Measurements from ENCODE around the gene DIABLO. TPM values are rescaled to one million over a fixed set of nuclear protein-coding genes. Genes with fewer than 3 reads are reported as not detected.

The DIABLO gene
- total RNA-seq, 1 donor from 2014 or later: 61.0 TPM

GRCh38 chr12:122238861-122239260 is 13.0 kb upstream of the DIABLO start:
- DNase-seq: no peak
- Mint-ChIP-seq H3K36me3 (ENCODE audit: low read depth) (peaks cover 26% of the 10 kb centered on the region), H3K9me3 (no peaks in the 10 kb centered on the region), H3K27me3 (no peaks in the 10 kb centered on the region), H3K4me3 (no peak overlapping the region), H3K4me1 (peaks cover 6% of the 10 kb centered on the region), H3K27ac (no peak overlapping the region)
- intact Hi-C loops (cut with micrococcal nuclease): no loop called here

DNA sequence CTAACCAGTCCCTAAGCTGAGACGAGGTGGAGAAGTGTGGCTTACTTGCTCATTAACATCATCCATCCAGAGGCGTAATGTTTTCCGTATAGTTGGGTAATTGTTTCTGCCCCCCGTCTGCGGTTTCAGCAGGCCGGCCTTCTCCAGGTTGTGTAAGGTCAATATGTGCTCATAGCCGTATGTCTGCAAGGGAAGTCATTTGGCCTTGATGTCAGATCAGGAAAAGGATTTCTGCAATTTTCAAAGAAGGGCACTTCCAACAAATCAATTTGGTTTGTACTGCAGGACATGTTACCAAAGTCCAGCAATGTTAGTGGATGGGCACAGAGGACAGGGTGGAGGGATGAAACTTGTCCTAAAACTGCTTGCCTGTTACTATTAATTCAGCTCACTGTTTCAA is 9.9 kb upstream of the DIABLO start:
- Mint-ChIP-seq H3K4me3 (no peak overlapping the region), H3K36me3 (ENCODE audit: low read depth) (peaks cover 33% of the 10 kb centered on the region), H3K27me3 (no peaks in the 10 kb centered on the region), H3K4me1 (peaks cover 2% of the 10 kb centered on the region), H3K9me3 (no peaks in the 10 kb centered on the region), H3K27ac (no peak overlapping the region)
- intact Hi-C loops (cut with micrococcal nuclease): no loop called here
- DNase-seq: no peak

GRCh38 chr12:122232691-122233090 is 6.8 kb upstream of the DIABLO start:
- Mint-ChIP-seq H3K27ac (no peak overlapping the region), H3K4me1 (peaks cover 6% of the 10 kb centered on the region), H3K9me3 (no peaks in the 10 kb centered on the region), H3K27me3 (no peaks in the 10 kb centered on the region), H3K36me3 (ENCODE audit: low read depth) (peaks cover 28% of the 10 kb centered on the region), H3K4me3 (no peak overlapping the region)
- intact Hi-C loops (cut with micrococcal nuclease): no loop called here
- DNase-seq: no peak

DNA sequence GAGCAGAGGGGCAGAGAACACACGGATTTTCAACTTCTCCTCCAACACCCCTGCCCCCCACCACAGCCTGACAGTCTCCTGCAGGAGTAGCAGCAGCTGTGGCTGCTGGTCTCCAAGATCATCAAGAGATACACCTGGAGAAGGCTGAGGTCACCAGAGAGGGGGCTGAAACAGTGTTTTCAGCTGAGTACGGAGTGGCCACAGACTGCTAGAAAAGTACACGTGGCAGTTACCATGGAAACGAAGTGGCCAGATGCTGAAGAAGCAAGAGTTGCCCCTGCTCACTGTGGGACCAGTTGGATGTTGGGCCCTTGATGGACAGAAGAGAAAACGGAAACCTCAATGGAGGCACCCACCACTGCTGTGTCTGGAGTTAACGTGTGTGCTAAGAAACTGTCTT is 4.9 kb upstream of the DIABLO start:
- H3K27me3 Mint-ChIP-seq: no peaks in the 10 kb centered on the region
- no peak overlapping the region for H3K4me3 Mint-ChIP-seq
- H3K4me1 Mint-ChIP-seq: peaks cover 14% of the 10 kb centered on the region
- peaks cover 23% of the 10 kb centered on the region for H3K36me3 Mint-ChIP-seq (ENCODE audit: low read depth)
- H3K27ac Mint-ChIP-seq: no peak overlapping the region
- intact Hi-C loops (cut with micrococcal nuclease): no loop called here
- no peaks in the 10 kb centered on the region for H3K9me3 Mint-ChIP-seq
- DNase-seq: no peak

DNA sequence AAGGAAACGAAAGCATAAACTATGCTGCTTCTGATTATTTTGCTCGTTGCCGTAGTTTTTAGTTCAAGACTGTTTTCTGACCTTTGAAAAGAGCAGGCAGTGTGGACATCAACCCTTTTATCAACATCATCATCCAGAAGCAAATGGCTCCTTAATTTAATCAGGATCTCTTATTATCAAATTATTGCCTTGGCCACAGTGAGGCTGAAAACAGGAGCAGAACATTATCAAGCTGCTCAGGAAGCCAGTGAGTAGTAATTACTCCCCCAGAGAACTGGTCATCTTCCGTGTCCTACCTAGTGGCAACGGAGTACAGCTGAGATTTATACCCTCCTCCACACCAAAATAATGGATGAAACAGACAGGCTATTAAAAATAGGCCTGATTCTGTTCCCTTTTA is 2.2 kb upstream of the DIABLO start:
- Mint-ChIP-seq H3K4me1 (peaks cover 26% of the 10 kb centered on the region), H3K4me3 (peak overlapping the region; percentile 45), H3K27me3 (no peaks in the 10 kb centered on the region), H3K9me3 (no peaks in the 10 kb centered on the region), H3K27ac (no peak overlapping the region), H3K36me3 (ENCODE audit: low read depth) (peaks cover 27% of the 10 kb centered on the region)
- no peak for DNase-seq
- intact Hi-C loops (cut with micrococcal nuclease): loop anchor here (5.0 to 10.0 kb wide), 2 partner anchors 297 to 426 kb away; partner anchors contain the start of genes KNTC1, RSRC2 and SETD1B

DNA sequence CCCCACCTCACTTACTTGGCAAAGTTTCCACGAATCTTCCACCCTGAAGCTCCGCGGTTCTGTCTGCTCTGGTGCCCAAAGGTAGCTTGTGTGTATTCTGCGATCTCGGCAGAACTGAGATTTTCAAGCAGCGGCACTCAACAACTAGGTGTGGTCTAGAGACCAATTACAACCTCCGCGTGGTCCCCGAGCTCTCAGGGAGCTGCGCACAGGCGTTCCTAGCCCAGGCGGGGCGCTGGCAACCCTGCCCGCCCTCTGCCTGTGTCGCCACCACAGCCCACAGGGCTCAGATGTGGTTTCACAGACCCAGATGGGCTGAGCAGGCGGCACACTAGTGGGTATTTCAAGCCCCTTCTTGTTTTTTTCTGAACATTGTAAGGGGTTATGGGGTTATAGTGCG is 1.5 kb upstream of the DIABLO start:
- Mint-ChIP-seq H3K4me1 (peaks cover 28% of the 10 kb centered on the region), H3K36me3 (ENCODE audit: low read depth) (peaks cover 27% of the 10 kb centered on the region), H3K9me3 (no peaks in the 10 kb centered on the region), H3K4me3 (peak overlapping the region; percentile 95), H3K27ac (peak overlapping the region; percentile 79), H3K27me3 (no peaks in the 10 kb centered on the region)
- peak; percentile 62 for DNase-seq
- intact Hi-C loops (cut with micrococcal nuclease): loop anchor here (2.0 to 10.0 kb wide), 3 partner anchors 17 to 425 kb away; partner anchors contain the start of genes KNTC1, RSRC2 and SETD1B

- Mint-ChIP-seq H3K4me1 (peaks cover 28% of the 10 kb centered on the region), H3K4me3 (peak overlapping the region; percentile 95), H3K36me3 (ENCODE audit: low read depth) (peaks cover 31% of the 10 kb centered on the region), H3K9me3 (no peaks in the 10 kb centered on the region), H3K27me3 (no peaks in the 10 kb centered on the region), H3K27ac (peak overlapping the region; percentile 79)
- no peak for DNase-seq
- intact Hi-C loops (cut with micrococcal nuclease): loop anchor here (1.0 to 10.0 kb wide), 4 partner anchors 18 to 424 kb away; partner anchors contain the start of genes KNTC1, RSRC2, SETD1B and VPS33A
Measured at GRCh38 chr12:122226366-122227125, 694 bp upstream of the DIABLO start.

DNA sequence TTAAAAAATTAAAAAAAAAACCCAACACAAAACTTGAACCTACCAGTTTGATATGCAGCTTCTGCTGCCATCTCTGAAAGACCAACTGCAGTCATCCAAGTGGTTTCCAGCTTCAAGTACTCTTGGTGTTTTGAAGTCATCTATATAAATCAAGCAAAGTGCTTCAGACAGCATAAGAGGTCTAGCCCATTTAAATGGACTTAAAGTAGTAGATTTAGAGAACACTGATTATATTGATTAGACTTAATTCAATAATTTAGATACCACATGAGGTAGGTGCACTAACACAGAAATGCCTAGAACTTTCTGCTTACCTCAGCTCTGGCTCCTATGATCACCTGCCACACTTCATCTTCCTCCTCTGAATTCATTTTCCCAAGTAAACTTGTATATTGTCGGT is 9.4 kb downstream of the DIABLO start:
- Mint-ChIP-seq H3K4me1 (peaks cover 6% of the 10 kb centered on the region), H3K27me3 (no peaks in the 10 kb centered on the region), H3K9me3 (no peaks in the 10 kb centered on the region), H3K4me3 (no peak overlapping the region), H3K27ac (no peak overlapping the region), H3K36me3 (ENCODE audit: low read depth) (peaks cover 53% of the 10 kb centered on the region)
- intact Hi-C loops (cut with micrococcal nuclease): no loop called here
- DNase-seq: no peak

- intact Hi-C loops (cut with micrococcal nuclease): no loop called here
- peaks cover 52% of the 10 kb centered on the region for H3K36me3 Mint-ChIP-seq (ENCODE audit: low read depth)
- no peaks in the 10 kb centered on the region for H3K9me3 Mint-ChIP-seq
- H3K4me1 Mint-ChIP-seq: peaks cover 2% of the 10 kb centered on the region
- DNase-seq: no peak
- H3K27ac Mint-ChIP-seq: no peak overlapping the region
- H3K4me3 Mint-ChIP-seq: no peak overlapping the region
- no peaks in the 10 kb centered on the region for H3K27me3 Mint-ChIP-seq
Measured at GRCh38 chr12:122215771-122216170, 10.1 kb downstream of the DIABLO start.

GRCh38 chr12:122208073-122208820 is 17.6 kb downstream of the DIABLO start:
- Mint-ChIP-seq H3K36me3 (ENCODE audit: low read depth) (peaks cover 40% of the 10 kb centered on the region), H3K27me3 (peaks cover 11% of the 10 kb centered on the region), H3K4me3 (no peak overlapping the region), H3K9me3 (no peaks in the 10 kb centered on the region), H3K4me1 (peaks cover 7% of the 10 kb centered on the region), H3K27ac (no peak overlapping the region)
- no peak for DNase-seq
- intact Hi-C loops (cut with micrococcal nuclease): no loop called here

GRCh38 chr12:122207391-122207790 is 18.5 kb downstream of the DIABLO start:
- Mint-ChIP-seq H3K27me3 (peaks cover 17% of the 10 kb centered on the region), H3K4me3 (no peak overlapping the region), H3K36me3 (ENCODE audit: low read depth) (peaks cover 36% of the 10 kb centered on the region), H3K9me3 (no peaks in the 10 kb centered on the region), H3K4me1 (peaks cover 9% of the 10 kb centered on the region), H3K27ac (no peak overlapping the region)
- intact Hi-C loops (cut with micrococcal nuclease): no loop called here
- DNase-seq: no peak

GRCh38 chr12:122206976-122207375 is 18.9 kb downstream of the DIABLO start:
- Mint-ChIP-seq H3K27me3 (peaks cover 18% of the 10 kb centered on the region), H3K4me1 (peaks cover 9% of the 10 kb centered on the region), H3K27ac (no peak overlapping the region), H3K36me3 (ENCODE audit: low read depth) (peaks cover 32% of the 10 kb centered on the region), H3K4me3 (no peak overlapping the region), H3K9me3 (no peaks in the 10 kb centered on the region)
- no peak for DNase-seq
- intact Hi-C loops (cut with micrococcal nuclease): no loop called here

GRCh38 chr12:122206111-122206881 is 19.6 kb downstream of the DIABLO start:
- no peak for DNase-seq
- H3K4me3 Mint-ChIP-seq: no peak overlapping the region
- intact Hi-C loops (cut with micrococcal nuclease): no loop called here
- no peaks in the 10 kb centered on the region for H3K9me3 Mint-ChIP-seq
- H3K27ac Mint-ChIP-seq: no peak overlapping the region
- peaks cover 28% of the 10 kb centered on the region for H3K36me3 Mint-ChIP-seq (ENCODE audit: low read depth)
- peaks cover 9% of the 10 kb centered on the region for H3K4me1 Mint-ChIP-seq
- peaks cover 23% of the 10 kb centered on the region for H3K27me3 Mint-ChIP-seq
